GM19372 (cell line): Measurements from ENCODE around the gene TAS2R60.
"Not testable (repeated sequence)": the region's sequence is repeated elsewhere in the genome, so short reads cannot be mapped to it uniquely, and the experiment has no call there.

Source experiments
- ATAC-seq: cut with Tn5 transposase; IDR thresholded peaks from one replicate; pipeline ENCODE4 v1.9.1; 2021; ENCODE audit warnings: mild to moderate bottlenecking, low read depth, moderate library complexity; ENCODE audit not compliant: unreplicated experiment

TAS2R60 gene

GRCh38 chr7:143410521-143411004 lies 32.7 kb upstream of the TAS2R60 start:
- no peak for ATAC-seq

GRCh38 chr7:143411976-143412708 lies 31.1 kb upstream of the TAS2R60 start:
- ATAC-seq = no peak

GRCh38 chr7:143413123-143413522 lies 30.1 kb upstream of the TAS2R60 start:
- ATAC-seq = no peak

DNA sequence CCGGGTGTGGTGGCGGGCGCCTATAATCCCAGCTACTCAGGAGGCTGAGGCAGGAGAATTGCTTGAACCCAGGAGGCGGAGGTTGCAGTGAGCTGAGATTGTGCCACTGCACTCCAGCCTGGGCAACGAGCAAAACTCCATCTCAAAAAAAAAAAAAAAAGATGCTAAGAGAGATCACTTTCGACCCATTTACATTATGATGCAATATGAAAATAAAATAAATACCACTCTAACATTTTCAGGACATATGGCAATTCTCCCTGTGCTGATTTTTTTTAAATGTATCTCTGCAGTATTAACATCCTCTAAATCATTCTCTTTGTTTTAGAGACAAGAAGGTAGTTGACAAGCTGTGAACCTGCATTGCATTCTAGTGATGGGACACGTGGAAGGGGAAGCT lies 28.0 kb upstream of the TAS2R60 start:
- ATAC-seq = not testable (repeated sequence)

DNA sequence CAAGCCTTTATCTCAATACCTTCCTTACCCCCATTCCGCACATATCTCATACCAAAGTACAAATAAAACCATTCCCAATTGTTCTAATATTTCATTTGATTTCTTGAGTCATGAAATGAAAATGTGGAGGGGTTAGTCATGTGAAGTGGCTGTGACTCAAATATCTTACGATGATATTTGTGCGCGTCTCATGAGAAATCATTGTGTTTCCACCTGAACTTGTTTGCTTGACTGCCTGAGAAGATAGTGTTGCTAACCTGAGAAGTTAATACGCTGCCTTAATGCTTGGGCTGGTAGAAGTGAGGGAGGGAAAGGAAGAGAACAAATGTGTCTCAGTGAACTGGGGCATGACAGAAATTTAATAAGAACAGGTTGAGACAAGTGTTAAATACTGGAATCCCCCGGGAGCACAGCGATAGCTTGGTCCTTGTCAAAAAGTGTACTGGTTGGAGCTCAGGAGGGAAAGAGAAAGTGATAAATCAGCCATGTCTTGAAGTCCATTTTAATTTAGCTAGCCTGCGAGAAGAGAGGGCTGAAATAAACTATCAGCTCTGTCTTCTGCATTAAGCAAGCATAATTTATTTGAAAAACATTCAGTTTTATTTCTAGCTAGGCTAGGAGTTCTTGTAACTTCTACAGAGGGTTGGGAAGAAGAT lies 27.4 kb upstream of the TAS2R60 start:
- ATAC-seq = no peak

GRCh38 chr7:143416565-143417149 lies 26.6 kb upstream of the TAS2R60 start:
- ATAC-seq = no peak

DNA sequence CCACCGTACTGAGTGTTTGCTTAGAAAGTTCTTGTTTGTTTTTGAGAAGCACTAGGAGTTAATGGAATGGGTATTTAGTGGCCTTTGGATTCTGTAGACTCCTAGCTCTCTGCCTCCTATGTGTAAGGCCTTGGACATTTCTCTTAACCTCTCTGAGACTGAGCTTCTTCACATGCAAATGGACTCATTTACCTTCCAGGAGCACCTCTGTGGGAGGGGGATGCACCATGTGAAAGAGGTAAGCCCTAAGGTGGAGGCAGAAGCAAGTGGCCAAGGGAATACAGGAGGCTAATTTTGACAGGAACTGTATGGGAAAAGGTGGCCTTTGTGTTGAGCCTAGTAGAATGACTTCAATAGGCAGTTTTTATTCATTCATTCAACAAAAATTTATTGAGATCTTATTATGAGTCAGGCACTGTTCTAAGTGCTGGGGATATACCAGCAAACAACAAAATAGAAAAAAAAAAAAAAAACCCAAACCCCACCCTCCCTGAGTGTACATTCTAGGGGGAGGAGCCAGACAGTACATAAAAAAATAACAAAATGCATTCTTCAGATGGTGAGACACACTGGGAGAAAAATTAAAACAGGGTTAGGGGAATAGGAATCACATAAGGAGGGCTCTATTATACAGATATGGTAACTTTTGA lies 25.4 kb upstream of the TAS2R60 start:
- ATAC-seq = no peak

GRCh38 chr7:143418681-143419458 lies 24.4 kb upstream of the TAS2R60 start:
- no peak for ATAC-seq

DNA sequence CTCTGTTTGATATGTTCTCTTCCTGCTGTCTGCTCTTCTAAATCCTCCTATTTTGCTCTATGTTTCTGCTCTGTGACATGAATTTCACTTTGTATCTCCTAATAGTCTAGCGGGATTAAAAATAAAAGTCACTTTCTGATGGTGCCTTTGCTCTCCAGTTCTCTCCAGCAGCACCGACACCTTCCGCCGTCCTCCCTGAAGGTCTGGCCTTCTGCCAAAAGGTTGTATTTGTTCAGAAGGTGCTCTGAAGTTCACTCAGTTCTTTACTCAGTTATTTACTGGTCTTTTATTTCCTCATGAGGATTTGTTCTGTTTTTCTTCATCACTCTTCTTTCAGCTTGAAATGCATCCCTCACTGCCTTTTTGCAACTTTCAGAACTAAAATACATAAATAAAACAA lies 23.4 kb upstream of the TAS2R60 start:
- ATAC-seq = no peak

- ATAC-seq = not testable (repeated sequence)
Observed at GRCh38 chr7:143420624-143421023, 22.6 kb upstream of the TAS2R60 start.

DNA sequence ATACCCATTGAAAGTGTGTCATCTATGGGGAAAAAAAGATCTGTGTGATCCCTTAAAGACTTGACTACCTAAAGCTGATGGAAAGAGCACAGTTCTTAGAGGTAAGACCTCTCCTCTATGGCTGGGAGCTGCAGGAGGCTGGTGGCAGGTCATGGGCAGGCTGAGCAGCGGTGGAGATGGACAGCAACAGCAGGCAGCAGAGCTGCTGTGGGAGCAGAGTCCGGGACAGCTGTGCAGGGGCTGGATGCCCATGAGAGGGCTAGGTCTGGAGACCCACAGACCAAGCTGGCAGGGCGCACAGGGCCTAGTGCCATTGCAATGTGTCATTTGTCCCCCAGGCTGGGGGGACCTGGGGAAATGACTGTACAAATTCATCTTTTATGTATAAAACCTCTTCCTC lies 21.2 kb upstream of the TAS2R60 start:
- no peak for ATAC-seq

- not testable (repeated sequence) for ATAC-seq
Observed at GRCh38 chr7:143424476-143424875, 18.8 kb upstream of the TAS2R60 start.

DNA sequence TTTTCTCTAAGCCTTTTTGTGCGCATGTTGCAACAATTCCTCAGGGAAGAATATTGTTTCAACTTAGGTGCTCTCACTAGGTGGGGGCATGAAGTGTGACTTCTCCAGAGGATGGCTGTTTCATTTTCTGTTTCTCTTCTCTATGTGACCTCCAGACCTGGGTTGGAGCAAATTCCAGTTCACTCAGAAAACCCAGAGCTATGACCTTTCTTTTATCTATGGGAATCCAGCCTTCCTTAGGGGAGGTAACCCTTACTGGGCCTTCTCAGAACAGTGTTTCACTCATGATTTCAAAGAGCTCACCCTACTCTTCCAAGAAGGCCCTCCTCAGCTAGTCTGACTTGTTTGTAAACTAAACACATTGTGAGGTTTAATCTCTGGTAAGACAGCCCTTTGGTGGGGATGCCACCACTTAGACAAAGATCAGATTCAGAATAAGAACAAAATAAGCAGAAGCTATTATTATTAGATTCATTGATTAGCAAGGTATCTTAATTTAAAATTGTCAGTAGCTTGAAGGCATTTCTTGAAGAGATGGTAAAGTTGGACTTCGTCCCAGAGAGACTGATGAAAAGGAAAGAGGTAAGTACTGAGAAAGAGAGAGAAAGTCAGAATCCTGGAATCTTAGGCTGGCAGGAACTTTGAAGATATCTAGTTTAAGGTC lies 16.6 kb upstream of the TAS2R60 start:
- no peak for ATAC-seq

- ATAC-seq = no peak
Observed at GRCh38 chr7:143429770-143430698, 13.2 kb upstream of the TAS2R60 start.

- ATAC-seq = no peak
Observed at GRCh38 chr7:143431109-143431508, 12.1 kb upstream of the TAS2R60 start.

- ATAC-seq = no peak
Observed at GRCh38 chr7:143433759-143434158, 9.5 kb upstream of the TAS2R60 start.

DNA sequence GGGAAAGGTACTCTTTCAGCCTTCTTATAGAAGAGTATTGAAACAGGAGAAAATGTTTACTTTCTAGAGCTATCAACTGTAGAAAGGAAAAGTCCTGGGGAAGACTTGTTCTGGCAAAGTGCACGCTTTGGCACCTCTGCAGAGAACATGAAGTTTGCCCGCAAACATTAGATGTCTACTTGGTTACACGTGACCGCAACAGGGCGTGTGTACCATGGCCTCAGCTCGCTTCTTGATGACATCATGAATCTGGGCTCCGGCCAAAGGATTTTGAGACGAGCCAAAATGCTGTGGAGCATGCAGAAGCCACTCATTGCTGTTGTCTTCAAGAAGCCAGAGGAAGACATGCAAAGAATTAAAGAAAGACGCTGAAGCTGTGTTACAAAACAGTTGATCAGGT lies 8.6 kb upstream of the TAS2R60 start:
- no peak for ATAC-seq

GRCh38 chr7:143435266-143435665 lies 8.0 kb upstream of the TAS2R60 start:
- ATAC-seq = no peak
